SW 1271 (cell line): ENCODE data around the gene ALK.
A peak's percentile ranks its signal among the peaks of the same experiment; 100 is the strongest.
"Not testable (repeated sequence)": the region's sequence is repeated elsewhere in the genome, so short reads cannot be mapped to it uniquely, and the experiment has no call there.

Source experiments
- DNase-seq, 2 experiments: peaks; one replicate each; lab custom pipeline; 2025; lab: John Stamatoyannopoulos, UW

Gene ALK

DNA sequence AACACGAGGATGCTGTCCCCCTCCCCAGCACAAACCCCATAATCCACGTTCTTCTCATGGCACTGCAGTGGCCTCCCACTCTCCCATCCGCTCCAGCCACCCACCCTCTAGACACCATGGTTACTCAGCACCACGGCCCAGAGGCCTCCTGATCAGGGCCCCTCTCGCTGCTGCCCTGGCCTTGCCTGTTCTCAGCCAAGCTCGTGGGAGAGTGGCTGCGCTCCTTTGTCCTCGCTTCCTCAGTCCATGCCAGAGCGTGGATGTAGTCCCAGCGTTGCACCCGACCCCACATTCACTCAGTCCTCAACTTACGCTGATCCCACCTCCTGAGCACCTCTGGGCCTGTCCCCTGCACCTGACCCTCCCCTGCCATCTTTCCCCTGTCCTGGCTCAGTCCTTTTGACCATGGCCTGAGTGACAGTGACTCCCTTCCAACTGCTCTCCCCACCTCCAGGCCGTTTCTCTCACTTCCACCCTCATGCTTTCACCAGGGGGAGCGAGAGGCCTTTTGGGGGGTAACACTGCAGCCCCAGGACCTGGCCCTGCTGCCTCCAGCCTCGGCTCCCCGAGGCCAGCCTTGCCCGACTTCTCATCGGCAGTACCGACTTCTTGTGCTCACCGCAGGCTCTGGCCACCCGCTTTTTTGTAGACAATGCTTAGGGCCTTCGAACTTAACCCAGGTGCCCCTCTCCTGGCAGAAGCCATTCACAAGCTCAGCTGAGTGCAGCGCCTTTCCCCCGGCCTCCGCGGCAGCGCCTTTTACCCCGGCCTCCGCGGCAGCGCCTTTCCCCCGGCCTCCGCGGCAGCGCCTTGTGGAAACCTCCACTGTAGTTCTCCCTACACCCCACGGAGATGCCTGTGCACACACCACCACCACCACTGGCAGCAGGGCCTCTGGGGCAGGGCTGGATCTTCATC is 674.7 kb downstream of the ALK start:
- DNase-seq: no peak

- DNase-seq: no peak
Measured at GRCh38 chr2:29245742-29246382, 675.5 kb downstream of the ALK start.

DNA sequence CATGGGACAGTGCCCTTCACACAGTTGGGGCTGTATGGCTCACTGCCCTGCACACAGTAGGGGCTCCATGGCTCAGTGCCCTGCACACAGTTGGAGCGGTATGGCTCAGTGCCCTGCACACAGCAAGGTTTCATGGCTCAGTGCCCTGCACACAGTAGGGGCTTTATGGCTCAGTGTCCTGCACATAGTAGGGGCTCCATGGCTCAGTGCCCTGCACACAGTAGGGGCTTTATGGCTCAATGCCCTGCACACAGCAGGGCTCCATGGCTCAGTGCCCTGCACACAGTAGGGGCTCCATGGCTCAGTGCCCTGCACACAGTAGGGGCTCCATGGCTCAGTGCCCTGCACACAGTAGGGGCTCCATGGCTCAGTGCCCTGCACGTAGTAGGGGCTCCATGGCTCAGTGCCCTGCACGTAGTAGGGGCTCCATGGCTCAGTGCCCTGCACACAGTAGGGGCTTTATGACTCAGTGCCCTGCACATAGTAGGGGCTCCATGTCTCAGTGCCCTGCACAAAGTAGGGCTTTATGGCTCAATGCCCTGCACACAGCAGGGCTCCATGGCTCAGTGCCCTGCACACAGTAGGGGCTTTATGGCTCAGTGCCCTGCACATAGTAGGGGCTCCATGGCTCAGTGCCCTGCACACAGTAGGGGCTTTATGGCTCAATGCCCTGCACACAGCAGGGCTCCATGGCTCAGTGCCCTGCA is 676.2 kb downstream of the ALK start:
- not testable (repeated sequence) for DNase-seq

DNA sequence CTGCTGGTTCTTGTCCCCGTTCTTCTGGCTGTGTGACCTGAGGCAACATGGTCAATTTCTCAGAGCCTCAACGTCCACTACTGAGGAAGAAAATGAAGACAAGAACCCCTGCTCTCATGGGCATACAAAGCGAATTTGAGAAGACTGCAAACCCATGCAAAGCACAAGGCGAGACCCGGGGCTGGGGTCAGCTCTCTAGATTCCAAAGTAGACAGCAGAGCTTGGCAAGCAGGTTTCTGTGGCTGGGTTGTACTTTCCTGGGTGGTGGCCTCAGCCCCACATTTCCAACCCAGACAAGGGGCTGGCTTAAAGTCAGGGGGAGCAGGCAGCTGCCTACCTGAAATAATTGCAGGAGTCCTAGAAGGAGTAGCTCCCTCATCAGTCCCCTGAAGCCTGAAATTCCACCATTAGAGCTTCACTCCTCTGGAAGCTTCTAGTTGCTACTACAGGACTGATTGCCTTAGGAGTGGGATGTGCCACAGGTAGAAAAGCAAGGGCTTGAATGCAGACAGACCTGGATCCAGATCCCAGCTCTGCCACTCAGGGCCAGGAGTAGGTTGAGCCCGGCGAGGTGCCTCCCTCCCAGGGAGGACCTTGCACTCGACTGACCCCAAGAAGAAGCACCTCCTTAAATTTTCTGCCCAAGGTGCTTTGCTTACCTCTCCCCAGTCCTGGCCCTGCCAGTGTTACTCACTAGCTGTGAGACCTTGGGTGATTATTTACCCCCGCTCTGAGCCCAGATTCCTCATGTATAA is 678.6 kb downstream of the ALK start:
- no peak for DNase-seq

DNA sequence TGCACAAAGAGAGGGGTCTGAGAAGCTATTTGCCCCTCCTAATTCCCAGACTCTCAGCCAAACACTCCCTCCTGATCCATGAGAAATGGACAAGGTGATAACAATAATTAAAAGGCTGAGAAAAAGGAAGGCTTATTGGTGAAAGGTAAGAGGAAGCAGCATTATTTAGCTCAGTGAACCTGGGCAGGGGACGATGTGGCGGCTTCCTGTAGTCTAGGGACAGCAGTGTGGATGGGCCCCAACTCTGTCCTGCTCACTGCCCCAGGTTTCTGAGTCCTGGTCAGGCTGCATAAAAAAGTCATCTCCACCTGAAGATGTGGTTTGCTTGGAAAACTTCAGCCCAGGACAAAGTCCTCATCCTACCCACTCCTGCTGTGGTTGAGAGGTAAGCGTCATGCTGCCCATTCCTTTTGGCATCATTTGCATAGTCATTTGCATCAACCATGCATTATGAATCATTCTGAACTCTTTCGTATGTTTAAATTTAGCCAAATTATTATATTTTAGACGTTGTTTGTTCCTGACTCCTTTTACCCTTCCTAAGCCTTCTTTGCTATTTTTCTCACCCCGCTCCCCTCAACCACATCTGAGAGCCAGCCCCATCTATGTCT is 679.3 kb downstream of the ALK start:
- DNase-seq: no peak

DNA sequence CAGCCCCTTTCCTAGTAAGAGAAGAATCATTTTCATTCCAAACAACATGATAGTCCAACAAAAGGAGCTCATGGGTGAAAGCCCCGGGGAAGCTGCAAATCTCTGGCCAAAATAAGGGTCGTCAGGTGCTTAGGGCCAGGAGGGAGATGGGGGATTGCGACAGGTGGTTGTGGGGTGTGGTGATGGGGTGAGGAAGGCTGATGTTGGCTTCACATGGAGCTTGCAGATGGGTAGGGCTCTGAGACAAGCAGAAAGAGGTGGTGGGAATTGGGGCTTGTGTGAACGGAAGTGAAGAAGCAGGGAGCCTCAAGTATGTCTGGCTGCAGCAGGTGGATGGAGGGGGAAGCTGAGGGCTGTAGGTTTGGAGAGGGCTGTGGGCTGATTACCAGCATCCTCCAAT is 680.0 kb downstream of the ALK start:
- DNase-seq: no peak

GRCh38 chr2:29240601-29241000 is 680.8 kb downstream of the ALK start:
- DNase-seq: no peak

DNA sequence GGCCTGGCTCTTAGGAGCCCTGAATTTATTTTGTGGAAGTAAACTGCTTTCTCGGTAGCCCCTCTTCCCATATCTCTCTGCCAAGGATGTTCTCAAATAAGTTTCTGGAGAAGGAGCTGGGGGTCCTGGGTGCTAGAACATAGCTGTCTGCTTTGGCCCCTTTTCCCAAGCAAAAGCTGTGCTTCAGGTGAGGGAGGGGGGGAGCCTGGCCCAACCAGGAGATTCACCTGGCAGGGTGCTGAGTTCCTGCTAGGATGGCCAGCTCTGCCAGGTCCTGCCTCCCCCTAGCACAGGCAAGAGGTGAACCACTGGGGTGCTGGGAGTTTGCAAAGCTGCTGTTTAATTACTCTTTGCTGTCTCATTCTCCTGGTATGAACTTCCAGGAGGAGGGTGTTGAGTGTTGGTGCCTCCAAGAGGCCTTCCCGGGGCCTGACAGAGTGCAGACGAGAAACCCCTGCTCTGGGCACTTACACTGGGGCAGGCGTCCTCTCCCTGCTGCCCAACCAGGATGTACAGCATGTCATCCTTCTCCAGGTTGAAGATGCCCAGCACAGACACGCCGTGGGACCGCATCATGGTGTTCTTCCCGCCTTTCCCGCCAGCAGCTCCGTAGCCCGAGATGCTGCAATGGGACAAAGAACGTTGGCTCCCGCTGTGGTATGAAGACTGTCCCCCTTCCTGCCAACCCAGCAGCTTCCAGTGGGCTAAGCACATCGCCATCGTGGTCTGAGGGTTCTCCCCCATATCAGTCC is 682.0 kb downstream of the ALK start:
- DNase-seq: no peak

DNA sequence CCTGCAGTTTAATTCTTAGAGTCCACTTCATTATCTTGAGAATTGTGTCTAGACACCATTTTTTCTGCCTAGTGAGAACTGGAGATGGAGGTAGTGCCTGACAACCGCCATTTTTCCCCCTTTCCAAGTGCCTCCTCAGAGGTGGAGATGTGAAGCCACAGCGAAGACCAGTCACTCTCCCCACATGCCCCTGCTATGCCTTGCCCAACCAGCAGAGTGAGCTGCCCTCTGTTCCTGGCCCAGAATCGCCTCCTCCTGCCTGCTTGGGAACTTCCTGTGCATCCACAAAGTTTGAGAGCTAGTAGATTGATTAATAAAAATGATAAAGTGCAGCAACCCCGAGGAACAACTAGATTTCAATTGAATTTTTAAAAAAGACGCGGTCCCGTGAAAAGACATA is 682.9 kb downstream of the ALK start:
- DNase-seq: peak in 1 of 2 experiments; percentile 18

GRCh38 chr2:29236074-29236473 is 685.3 kb downstream of the ALK start:
- DNase-seq: no peak

GRCh38 chr2:29235411-29235810 is 686.0 kb downstream of the ALK start:
- no peak for DNase-seq

DNA sequence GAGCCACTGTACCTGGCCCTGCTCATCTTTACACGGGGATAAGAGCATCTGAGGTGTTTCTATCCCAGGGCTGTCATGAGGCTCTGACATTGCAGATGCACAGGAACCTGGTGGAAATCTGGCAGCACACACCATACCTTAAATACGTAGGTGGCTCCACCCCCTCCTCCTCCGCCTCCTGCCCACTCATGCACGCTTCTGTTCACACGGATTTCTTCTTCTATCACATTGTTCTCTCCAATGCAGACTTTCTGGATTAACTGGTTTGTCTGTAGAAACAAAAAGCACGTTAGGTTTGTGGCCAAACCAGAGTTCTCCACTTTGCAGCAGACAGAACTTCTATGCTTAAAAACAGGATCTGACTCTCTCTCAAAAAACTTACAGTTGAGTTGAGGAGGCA is 688.0 kb downstream of the ALK start:
- DNase-seq: no peak

- DNase-seq: no peak
Measured at GRCh38 chr2:29232041-29232440, 689.3 kb downstream of the ALK start.

- no peak for DNase-seq
Measured at GRCh38 chr2:29229640-29230039, 691.7 kb downstream of the ALK start.

DNA sequence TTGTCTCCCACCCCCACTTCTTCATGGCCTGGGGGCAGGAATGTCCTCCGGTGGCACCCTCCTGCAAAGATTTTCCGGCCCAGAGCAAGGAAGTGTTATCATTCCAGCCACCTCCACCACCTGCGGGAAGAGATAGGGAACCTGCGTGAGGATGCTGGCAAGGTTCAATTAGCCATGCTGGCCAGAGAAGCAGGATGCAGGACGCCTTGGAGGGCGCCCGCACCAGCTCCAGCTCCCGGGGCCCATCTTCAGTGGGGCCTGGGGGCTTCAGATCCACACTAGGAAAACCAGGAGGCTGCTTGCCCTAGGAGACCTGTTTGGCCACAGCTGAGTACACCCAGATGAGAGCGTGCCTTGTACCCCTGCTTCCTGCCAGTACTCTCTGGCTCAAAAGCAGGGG is 692.4 kb downstream of the ALK start:
- no peak for DNase-seq

GRCh38 chr2:29227935-29228675 is 693.3 kb downstream of the ALK start:
- no peak for DNase-seq

GRCh38 chr2:29226808-29227207 is 694.6 kb downstream of the ALK start:
- DNase-seq: no peak

- no peak for DNase-seq
Measured at GRCh38 chr2:29226375-29226774, 695.0 kb downstream of the ALK start.

GRCh38 chr2:29225814-29226213 is 695.6 kb downstream of the ALK start:
- DNase-seq: no peak
